ENCODE results near the gene SLC37A3.
"Not testable (repeated sequence)": the region's sequence is repeated elsewhere in the genome, so short reads cannot be mapped to it uniquely, and the experiment has no call there.

Gene SLC37A3

DNA sequence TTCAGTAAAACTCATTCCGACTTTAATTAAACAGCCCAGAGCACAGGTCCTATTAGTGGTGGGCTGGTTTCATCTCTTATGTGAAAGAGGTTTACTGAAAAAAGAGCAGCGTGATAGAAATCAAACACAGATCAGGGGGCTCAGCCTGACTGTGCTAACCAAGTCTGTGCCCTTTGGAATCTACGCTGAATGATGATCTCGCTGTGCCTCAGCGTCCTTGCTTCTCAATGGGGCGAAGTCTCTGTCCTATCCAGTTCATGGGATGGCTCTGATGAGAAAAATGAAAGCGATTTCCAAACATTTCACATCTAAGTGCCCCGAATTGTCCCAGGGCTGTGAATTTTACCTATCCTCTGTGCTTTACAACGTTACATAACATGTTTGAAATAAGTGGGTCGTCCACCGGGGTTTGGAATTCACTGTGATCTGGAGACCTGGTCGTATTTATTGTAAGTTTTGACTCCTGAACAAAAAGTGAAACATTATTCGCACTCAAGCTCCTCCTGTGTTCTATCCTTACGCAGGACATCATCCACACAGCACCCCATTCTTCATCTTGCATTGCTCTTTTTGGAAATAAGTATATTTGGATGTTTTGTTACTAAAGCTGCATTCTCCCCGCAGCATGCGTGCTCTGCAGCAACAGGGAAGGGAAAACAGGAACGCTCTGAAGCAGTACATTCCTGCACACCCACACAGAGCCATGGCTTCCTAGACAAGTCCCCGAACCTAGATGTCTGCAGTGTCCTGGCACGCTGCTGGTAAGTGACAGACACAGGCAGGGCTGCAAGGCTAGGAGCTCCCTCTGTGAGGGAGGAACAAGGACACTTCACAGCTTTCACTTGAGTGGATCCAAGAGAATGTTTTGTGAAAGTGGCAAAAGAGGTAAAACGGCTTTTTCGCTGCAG is 83.5 kb downstream of the SLC37A3 start:
- FAIRE-seq (no peak), DNase-seq (ENCODE audit: low spot score) (no peak)

DNA sequence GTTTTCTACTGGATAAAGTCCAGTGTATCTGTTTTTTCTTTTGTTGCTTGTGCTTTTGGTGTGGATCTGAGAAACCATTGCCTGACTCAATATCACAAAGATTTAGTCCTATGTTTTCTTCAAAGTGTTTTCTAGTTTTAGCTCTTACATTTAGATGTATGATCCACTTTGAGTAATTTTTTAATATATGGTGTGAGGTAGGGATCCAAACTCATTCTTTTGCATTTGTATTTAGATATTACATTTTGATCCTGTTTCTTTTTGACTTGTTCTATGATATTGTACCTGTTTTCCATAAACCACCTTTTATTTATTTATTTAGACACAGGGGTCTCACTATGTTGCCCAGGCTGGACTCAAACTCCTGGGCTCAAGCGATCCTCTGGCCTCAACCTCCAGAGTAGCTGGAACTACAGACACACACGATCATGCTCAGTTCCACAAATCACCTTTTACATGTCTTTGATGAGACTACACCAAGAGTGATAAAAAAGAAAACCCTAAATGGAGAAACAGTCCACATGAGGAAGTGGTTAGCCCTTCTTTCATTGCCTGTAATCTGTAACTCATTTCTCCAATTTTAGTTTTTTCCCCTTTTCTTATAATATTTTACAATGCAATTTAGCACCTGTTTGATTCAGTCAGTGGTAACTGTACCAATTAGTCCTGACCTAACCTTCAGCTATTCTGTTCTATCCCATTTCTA is 86.0 kb downstream of the SLC37A3 start:
- FAIRE-seq (no peak), DNase-seq (ENCODE audit: low spot score) (no peak)

- not testable (repeated sequence) for DNase-seq (ENCODE audit: low spot score); FAIRE-seq
Observed at GRCh38 chr7:140311128-140311527, 87.2 kb downstream of the SLC37A3 start.

DNA sequence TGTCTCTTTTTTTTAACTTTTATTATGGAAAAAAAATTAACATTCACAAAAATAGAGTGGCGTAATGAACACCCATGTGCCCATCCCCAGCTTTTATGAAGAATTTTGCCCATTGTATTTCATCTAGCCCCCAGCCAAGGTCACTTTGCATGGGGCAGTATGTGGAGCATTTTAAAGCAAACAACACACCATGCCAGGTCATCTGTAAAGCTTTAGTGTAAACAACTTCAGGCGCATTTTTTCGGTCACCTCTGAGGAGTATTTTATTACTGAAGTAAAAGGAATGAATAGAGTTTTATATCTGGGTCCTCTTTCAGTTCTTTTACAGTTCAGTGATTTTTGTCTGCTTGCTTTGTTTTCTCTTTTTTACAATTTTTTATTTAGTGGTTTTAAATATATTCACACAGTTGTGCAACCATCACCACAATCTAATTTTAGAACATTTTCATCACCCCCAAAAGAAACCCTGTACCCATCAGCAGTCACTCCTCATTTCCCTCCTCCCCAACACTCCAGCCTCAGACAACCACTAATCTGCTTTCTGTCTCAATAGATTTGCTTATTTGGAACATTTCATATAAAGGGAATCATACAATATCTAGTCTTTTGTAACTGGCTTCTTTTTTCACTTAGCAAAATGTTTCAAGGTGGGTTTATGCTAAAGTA is 87.9 kb downstream of the SLC37A3 start:
- FAIRE-seq (no peak), DNase-seq (ENCODE audit: low spot score) (no peak)

DNA sequence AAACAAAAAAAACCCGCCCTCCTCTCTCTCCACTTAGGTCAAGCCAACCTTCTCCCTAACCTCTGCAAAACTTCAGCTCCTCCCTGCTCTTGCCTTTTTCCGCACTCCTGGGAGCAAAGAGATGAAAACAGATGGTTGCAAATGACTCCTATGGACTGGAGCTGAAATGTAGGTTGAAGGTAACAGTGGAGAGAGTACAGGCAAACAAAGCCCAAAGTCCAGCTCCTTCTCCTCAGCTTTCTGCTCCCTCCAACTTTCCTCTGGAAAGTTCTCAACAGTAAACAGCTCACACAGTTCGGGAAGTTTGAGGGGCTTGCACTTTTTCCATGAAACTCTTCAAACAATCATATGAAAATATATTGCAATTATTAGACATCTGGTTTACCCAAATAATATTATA is 90.3 kb downstream of the SLC37A3 start:
- DNase-seq (ENCODE audit: low spot score) (no peak), FAIRE-seq (no peak)

- no peak for FAIRE-seq
- no peak for DNase-seq (ENCODE audit: low spot score)
Observed at GRCh38 chr7:140304191-140304799, 94.0 kb downstream of the SLC37A3 start.

DNA sequence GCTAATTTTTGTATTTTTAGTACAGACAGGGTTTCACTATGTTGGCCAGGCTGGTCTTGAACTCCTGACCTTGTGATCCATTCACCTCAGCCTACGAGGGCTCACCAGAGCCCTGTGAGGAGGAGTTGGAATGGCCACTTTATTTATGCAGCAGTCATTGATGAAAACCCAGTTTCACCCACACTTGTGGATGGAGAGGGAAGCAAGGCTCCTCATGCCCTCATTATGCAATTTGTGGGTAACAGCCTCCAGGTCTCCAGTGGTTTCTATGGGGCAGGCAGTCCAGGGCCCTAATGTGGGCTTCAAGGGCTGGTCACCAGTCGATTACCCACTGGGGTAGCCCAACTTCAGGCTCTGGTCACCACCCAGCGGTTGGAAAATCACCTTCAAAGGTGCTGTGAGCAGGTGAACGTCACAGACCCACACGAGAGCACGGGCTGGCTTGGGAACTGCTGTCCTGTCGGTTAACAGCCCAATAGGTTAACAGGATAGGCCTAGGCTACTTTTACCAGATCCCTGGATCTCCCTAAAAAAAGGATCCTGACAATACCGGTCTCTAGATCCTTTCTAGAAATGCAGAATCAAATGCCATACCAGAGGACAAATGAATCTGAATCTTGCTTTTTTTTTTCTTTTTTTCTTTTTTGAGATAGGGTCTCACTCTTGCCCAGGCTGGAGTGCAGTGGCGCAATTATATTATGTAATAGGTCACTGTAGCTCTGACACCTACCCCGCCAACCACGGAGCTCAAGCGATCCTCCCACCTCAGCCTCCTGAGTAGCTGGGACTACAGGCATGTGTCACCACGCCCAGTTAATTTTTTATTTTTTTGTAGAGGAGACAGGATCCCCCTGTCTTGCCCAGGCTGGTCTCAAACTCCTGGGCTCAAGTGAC is 97.8 kb downstream of the SLC37A3 start:
- FAIRE-seq: no peak
- no peak for DNase-seq (ENCODE audit: low spot score)

- no peak for DNase-seq (ENCODE audit: low spot score)
- FAIRE-seq: no peak
Observed at GRCh38 chr7:140298213-140298612, 100.1 kb downstream of the SLC37A3 start.

DNA sequence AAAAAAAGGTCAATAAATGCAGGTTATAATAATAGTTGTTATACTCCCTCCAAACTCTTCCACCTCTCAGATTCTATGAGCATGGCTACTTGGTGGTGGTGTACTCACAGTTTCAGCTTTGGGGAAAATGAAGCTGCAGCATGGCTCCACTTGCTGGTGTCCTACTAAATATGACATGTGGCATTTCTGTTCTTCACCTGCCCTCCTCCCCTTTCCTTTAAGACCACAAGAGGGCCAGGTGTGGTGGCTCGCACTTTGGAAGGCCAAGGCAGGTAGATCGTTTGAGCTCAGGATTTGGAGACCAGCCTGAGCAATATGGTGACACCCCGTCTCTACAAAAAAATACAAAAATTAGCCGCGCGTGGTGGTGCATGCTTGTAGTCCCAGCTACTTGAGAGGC is 101.1 kb downstream of the SLC37A3 start:
- DNase-seq (ENCODE audit: low spot score): no peak
- FAIRE-seq: no peak

DNA sequence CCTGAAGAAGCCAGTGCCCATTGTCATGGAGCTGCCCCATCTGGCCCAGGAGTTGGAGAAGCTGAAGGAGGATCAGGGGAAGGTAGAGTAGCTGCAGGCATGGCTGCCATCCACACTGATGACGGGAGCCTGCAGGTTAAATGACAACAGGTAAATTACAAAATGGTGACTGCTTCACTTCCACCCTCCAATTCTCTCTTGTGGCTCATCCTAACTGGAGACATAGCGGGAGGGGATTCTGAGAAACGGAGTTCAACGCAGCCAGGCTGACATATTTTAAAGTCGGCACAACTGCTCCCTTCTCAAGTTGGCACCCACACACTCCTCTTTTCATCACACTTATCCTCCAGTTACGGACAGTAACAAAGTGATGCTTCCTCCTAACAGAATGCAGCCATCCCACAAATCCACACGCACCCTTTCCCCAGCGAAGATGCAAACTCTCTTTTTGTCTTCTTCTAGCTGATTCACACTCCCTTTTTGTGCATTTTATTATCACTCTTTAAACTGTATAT is 103.0 kb downstream of the SLC37A3 start:
- FAIRE-seq: no peak
- no peak for DNase-seq (ENCODE audit: low spot score)

DNA sequence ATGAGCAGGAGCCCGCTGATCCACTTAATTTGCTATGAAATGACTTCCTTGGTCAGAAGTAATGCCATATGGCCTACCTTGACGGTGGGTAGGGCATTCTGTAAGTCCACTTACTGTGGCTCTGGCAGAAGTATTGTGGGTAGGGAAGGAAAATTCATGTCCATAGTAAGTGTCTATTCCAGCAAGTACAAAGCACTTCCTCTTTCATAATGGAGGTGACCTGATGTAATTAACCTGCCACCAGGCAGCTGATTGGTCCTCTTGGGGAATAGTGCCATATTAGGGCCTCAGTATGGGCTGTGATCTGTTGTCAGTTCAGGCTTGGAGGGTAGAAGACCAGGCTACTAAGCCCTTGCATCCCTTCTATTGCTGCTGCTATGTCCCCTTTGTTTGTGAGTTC is 103.9 kb downstream of the SLC37A3 start:
- DNase-seq (ENCODE audit: low spot score) (no peak), FAIRE-seq (no peak)

DNA sequence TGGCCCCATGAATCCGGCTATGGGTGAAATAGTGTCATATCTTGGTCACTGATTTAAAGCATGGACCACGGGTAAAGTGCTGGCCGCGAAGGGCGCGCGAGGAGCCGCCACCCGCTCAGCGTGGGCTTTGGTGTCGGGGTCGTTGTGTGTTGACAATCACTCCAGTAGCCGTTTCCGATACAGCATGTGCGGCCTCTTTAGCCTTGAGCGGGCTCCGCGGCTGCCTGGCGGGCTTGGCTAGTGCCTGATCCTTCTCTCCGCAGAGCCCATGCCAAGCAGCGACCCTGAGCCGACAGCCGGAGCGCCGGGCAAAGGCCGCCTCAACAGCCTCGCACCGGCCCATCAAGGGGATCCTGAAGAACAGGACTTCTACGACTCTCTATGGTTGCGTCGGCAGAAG is 105.9 kb downstream of the SLC37A3 start:
- no peak for FAIRE-seq
- DNase-seq (ENCODE audit: low spot score): no peak

- no peak for FAIRE-seq
Observed at GRCh38 chr7:140289804-140290203, 108.5 kb downstream of the SLC37A3 start.

DNA sequence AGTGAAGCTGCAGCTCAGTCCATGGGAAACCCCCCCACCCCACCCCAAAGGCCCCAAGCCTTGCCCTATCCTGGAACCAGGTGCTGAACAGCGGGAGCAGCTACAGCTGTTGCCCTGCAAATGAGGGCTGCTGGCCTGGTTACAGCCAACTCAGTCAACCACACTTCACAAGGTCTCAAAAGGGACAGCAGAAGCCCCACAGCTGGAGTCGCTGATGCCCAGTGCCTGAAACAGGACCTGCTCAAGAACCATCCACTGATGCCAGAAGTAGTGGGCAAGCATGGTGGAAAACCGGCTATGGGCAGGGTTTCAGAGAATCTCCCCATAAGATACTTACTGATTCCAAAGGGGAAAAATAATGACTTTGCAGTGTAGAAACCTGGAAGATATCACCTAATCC is 110.3 kb downstream of the SLC37A3 start:
- no peak for FAIRE-seq
- no peak for DNase-seq (ENCODE audit: low spot score)

More at GRCh38 chr7:140289804-140290203, 108.5 kb downstream of the SLC37A3 start:
- no peak for DNase-seq (ENCODE audit: low spot score)

GRCh38 chr7:140285938-140286337 is 112.4 kb downstream of the SLC37A3 start:
- FAIRE-seq (no peak), DNase-seq (ENCODE audit: low spot score) (no peak)

DNA sequence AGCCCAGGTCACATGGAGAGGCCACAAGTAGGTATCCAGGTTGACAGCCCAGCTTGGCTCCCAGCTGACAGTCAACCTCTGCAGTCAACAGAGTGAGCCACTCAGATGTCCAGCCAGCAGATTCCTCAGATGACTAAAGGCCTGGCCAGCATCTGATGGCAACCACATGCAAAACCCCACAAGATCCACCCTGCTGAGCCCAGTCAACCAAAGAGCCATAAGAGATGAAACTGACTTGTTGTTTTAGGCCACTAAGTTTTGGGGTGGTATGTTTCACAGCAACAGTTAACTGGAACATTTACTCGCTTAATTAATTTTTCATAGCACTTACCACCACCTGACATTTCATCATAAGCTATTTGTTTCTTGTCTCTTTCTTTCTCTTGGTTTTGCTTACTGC is 114.3 kb downstream of the SLC37A3 start:
- DNase-seq (ENCODE audit: low spot score) (no peak), FAIRE-seq (no peak)
